Breast epithelium (tissue), 3 donors: ENCODE results near the gene PPP1R16B.

ENCODE experiments used
- CTCF ChIP-seq, 3 donors: fragments of 450-650 bp; IDR thresholded peaks; one replicate each; pipeline ENCODE4 v1.5.1; 2016 to 2017; ENCODE audit warnings: antibody characterized with exemption in 3 of 3, mild to moderate bottlenecking in 3 of 3, moderate library complexity in 3 of 3
- POLR2A ChIP-seq: fragments of 450-650 bp; IDR thresholded peaks from one replicate; pipeline ENCODE4 v1.6.1; 2016; ENCODE audit warnings: antibody characterized with exemption, mild to moderate bottlenecking, moderate library complexity
- POLR2AphosphoS5 ChIP-seq, 3 donors: sonication (generic); formaldehyde crosslinking; IDR thresholded peaks; one replicate each; pipeline ENCODE4 v1.6.1; 2017; ENCODE audit warnings: antibody characterized with exemption in 3 of 3

- TF ChIP-seq CTCF (IDR thresholded peaks at IDR 0.05): peak in 2 of 3 donors; percentile 59 to 72
- TF ChIP-seq POLR2A: no peak
- peak in 1 of 3 donors; percentile 12 for TF ChIP-seq POLR2AphosphoS5 (IDR thresholded peaks at IDR 0.05)
Measured at GRCh38 chr20:38926142-38926933, 120.8 kb downstream of the PPP1R16B start, which contains the start of gene FAM83D.
